Activated gamma-delta T cell (primary cell): ENCODE measurements around the gene ATP6V1B1.
"Not testable (repeated sequence)": the region's sequence is repeated elsewhere in the genome, so short reads cannot be mapped to it uniquely, and the experiment has no call there.

Experiments
- DNase-seq: peaks from one replicate; lab custom pipeline; 2025; lab: John Stamatoyannopoulos, UW

The ATP6V1B1 gene

GRCh38 chr2:70988726-70989648 is 53.3 kb downstream of the ATP6V1B1 start:
- no peak for DNase-seq

- DNase-seq, result no peak
These were observed 54.5 kb downstream of the ATP6V1B1 start for GRCh38 chr2:70990216-70990615.

GRCh38 chr2:70991142-70991541 is 55.4 kb downstream of the ATP6V1B1 start:
- DNase-seq, result no peak

- DNase-seq, result no peak
These were observed 56.0 kb downstream of the ATP6V1B1 start for GRCh38 chr2:70991742-70992141.

- no peak for DNase-seq
These were observed 57.5 kb downstream of the ATP6V1B1 start for GRCh38 chr2:70992945-70993853.

GRCh38 chr2:70994009-70994698 is 58.5 kb downstream of the ATP6V1B1 start:
- DNase-seq, result peak; percentile 27

- peak; percentile 88 for DNase-seq
These were observed 59.2 kb downstream of the ATP6V1B1 start, which contains the start of gene TEX261 for GRCh38 chr2:70994699-70995425. TSS of gene TEX261 (minus strand) at chr2:70994873. CDS start at chr2:70994757, 116 bp downstream.

- DNase-seq, result no peak
These were observed 59.7 kb downstream of the ATP6V1B1 start for GRCh38 chr2:70995426-70995729.

GRCh38 chr2:70998885-70999284 is 63.2 kb downstream of the ATP6V1B1 start:
- DNase-seq, result not testable (repeated sequence)

GRCh38 chr2:70999362-70999761 is 63.7 kb downstream of the ATP6V1B1 start:
- no peak for DNase-seq

GRCh38 chr2:70999931-71000330 is 64.2 kb downstream of the ATP6V1B1 start:
- not testable (repeated sequence) for DNase-seq

- peak; percentile 31 for DNase-seq
These were observed 65.3 kb downstream of the ATP6V1B1 start for GRCh38 chr2:71000780-71001591.

- no peak for DNase-seq
These were observed 65.9 kb downstream of the ATP6V1B1 start for GRCh38 chr2:71001592-71001927.

GRCh38 chr2:71001981-71002570 is 66.4 kb downstream of the ATP6V1B1 start:
- DNase-seq, result no peak

- DNase-seq, result no peak
These were observed 67.7 kb downstream of the ATP6V1B1 start for GRCh38 chr2:71003396-71003795.

GRCh38 chr2:71003966-71004755 is 68.5 kb downstream of the ATP6V1B1 start:
- DNase-seq, result no peak

GRCh38 chr2:71004857-71005256 is 69.2 kb downstream of the ATP6V1B1 start:
- DNase-seq, result no peak

- no peak for DNase-seq
These were observed 69.8 kb downstream of the ATP6V1B1 start for GRCh38 chr2:71005271-71006202.
